GM20000 (cell line): ENCODE results near the gene PAFAH1B2.
"Not testable (repeated sequence)": the region's sequence is repeated elsewhere in the genome, so short reads cannot be mapped to it uniquely, and the experiment has no call there.

Source experiments
- DNase-seq: peaks from one replicate; pipeline ENCODE4 v3.0.0; 2012; ENCODE audit warnings: low spot score
- CTCF ChIP-seq: IDR thresholded peaks from 2 replicates; pipeline ENCODE4 v1.5.1; 2012; ENCODE audit warnings: mild to moderate bottlenecking, control low read depth; ENCODE audit errors: extremely low read depth, missing control alignments

Gene PAFAH1B2

GRCh38 chr11:117098269-117099232 is 45.5 kb upstream of the PAFAH1B2 start, which contains the start of gene SIK3:
SIK3 (minus strand) TSS chr11:117098428; CDS start chr11:117098415, 13 bp downstream.
- peak; percentile 57 for TF ChIP-seq CTCF
- peak; percentile 99 for DNase-seq

GRCh38 chr11:117099696-117100095 is 44.4 kb upstream of the PAFAH1B2 start:
- TF ChIP-seq CTCF, result no peak
- no peak for DNase-seq

GRCh38 chr11:117100556-117100955 is 43.5 kb upstream of the PAFAH1B2 start:
- no peak for DNase-seq
- TF ChIP-seq CTCF, result no peak

- DNase-seq, result no peak
- no peak for TF ChIP-seq CTCF
Measured at GRCh38 chr11:117107701-117108590, 36.1 kb upstream of the PAFAH1B2 start.

GRCh38 chr11:117110294-117110950 is 33.7 kb upstream of the PAFAH1B2 start:
- no peak for DNase-seq
- TF ChIP-seq CTCF, result no peak

GRCh38 chr11:117112497-117112896 is 31.6 kb upstream of the PAFAH1B2 start:
- not testable (repeated sequence) for DNase-seq

- not testable (repeated sequence) for DNase-seq
Measured at GRCh38 chr11:117112939-117113338, 31.1 kb upstream of the PAFAH1B2 start.

GRCh38 chr11:117117681-117118080 is 26.4 kb upstream of the PAFAH1B2 start:
- no peak for DNase-seq
- TF ChIP-seq CTCF, result no peak
